HG02763 (cell line): Measurements from ENCODE around the gene OARD1.
A peak's percentile ranks its signal among the peaks of the same experiment; 100 is the strongest.
"Not testable (repeated sequence)": the region's sequence is repeated elsewhere in the genome, so short reads cannot be mapped to it uniquely, and the experiment has no call there.

Source experiments
- ATAC-seq: cut with Tn5 transposase; IDR thresholded peaks from one replicate; pipeline ENCODE4 v1.9.1; 2021; ENCODE audit warnings: mild to moderate bottlenecking, moderate library complexity; ENCODE audit not compliant: unreplicated experiment

The OARD1 gene, protein sequence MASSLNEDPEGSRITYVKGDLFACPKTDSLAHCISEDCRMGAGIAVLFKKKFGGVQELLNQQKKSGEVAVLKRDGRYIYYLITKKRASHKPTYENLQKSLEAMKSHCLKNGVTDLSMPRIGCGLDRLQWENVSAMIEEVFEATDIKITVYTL

DNA sequence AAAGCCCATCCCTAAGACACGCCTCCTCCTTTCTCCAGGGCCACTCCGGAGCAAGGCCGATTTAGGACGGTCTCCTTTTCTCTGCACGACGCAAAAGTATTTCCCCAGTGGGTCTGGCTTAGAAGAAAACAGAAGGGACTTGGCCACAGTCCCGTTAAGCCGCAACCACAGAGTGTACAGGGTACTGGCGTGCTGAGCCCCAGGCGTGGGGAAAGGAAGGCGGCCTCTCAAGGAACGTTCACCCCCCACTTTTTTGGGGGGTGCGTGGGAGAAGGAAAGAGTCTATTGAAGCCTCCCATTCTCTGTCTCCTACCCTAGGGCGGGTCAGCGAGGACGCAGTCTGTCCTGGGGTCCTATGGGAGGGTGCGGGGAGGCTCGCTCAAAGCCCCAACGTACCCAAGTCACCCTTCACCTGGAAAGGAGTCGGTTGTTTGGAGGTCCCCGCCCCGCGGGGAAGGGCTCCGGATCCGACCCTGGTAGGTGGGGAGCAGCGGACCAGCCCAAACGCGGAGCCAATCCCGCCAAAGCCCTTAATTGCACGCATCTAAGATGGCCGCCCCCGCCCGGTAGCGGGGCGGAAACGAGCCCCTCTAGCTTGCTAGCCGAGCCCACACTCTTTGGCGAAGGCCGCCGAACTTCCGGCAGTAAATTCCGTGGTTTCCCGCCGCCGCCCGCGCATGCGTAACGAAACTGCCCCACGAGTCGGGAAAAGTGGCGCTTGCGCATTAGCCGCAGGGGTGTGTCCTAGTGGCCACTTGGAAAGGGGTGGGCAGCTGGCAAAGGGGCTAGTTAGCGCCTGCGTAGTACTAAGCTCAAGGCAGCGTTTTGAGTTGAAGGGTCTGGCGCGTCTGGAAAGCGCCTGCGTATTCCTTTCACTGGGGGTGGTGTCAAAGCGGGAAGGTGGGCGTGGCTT lies at the start of gene OARD1:
Gene OARD1 (minus strand): TSS at position 434 of the 913 bp plus-strand sequence. CDS start 722 bp downstream, outside the sequence.
- ATAC-seq = peak; percentile 55

GRCh38 chr6:41120058-41120457 lies 47.9 kb upstream of the OARD1 start:
- no peak for ATAC-seq

- no peak for ATAC-seq
Measured at GRCh38 chr6:41119508-41119907, 47.4 kb upstream of the OARD1 start.

- not testable (repeated sequence) for ATAC-seq
Measured at GRCh38 chr6:41115027-41115426, 42.9 kb upstream of the OARD1 start.

GRCh38 chr6:41111017-41111416 lies 38.9 kb upstream of the OARD1 start:
- no peak for ATAC-seq

DNA sequence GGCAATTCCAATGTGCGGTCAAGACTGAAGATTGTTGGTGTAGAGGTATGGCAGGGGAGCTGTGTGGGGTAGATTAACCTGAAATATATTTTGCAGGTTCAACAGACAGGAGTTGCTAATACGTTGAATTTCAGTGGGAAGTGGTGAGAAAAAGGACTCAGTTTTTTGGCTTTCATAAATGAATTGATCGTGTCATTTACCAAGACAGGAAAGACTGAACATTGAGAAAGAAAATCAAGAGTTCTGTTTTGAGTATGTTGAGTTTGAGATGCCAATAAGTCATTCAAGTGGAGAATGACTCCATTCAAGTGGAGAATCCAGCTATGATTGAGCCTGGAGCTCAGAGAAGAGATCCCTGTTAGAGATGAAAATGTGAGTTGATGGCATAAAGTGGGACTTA lies 31.7 kb upstream of the OARD1 start:
- no peak for ATAC-seq

DNA sequence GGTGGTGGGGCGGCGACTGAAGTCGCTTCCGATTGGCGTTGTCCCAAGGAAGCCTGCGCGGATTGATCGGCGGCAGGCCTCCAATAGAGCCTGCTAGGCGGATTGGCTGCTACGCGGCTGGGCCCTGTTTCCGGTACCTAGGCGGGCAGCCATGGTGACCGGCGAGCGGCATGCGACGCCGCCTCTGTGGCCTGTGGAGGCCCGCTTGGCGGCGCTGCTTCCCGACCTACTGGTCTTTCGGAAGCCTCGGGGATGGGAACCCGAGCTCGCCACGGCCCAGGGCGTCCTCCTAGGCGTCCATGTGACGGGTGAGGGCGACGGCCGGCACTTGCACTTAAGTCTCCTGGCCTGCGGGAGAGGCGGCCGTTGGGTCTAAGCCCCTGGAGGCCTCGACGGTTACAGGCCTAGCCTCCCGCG lies 28.7 kb upstream of the OARD1 start:
- no peak for ATAC-seq

GRCh38 chr6:41098366-41098765 lies 26.2 kb upstream of the OARD1 start:
- no peak for ATAC-seq

DNA sequence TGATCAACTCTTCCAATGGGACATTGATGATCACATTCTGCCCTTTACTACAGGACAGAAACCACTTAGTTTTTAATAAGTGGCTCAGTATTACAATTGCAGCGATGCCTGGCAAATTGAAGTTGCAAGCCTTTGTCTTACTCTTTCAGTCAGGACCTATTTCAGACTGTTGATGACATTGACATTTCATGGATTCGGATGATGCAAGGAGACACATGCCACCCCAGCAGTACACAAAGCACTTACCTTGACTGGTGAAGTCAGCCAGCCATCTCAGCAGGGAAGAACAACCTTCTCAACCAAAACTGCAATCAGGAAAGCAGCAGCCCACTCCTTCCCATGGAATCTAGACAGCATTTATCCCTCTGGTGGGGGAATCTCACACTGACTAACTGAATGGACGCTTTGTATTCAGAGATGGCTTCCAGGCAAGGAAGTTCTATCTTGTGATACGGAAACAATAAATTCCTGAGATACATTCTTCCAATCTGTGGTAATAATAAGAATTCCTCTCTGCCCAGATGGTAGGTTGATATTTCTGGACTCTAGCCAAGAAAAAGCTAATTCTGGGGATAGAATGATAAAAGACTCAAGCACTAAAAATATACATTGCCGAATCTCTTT lies 25.4 kb upstream of the OARD1 start:
- ATAC-seq = no peak

DNA sequence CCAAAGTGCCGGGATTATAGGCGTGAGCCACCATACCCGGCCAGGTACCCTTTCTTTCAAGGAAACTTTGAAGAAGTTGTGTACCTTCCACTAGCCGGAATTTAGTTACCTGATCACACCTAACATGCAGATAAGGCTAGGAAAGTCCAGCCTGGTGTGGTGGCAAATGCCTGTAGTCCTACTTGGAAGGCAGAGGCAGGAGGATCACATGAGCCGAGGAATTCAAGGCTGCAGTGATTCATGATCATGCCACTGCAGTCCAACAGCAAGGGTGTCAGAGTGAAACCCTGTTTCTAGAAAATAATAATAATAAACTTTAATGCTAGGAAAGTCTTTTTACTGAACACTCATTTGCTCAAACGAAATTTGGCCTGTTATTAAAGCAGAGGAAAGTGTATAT lies 21.6 kb upstream of the OARD1 start:
- ATAC-seq = no peak

- ATAC-seq = no peak
Measured at GRCh38 chr6:41092421-41093140, 20.4 kb upstream of the OARD1 start.

- no peak for ATAC-seq
Measured at GRCh38 chr6:41090841-41091761, 18.9 kb upstream of the OARD1 start.

DNA sequence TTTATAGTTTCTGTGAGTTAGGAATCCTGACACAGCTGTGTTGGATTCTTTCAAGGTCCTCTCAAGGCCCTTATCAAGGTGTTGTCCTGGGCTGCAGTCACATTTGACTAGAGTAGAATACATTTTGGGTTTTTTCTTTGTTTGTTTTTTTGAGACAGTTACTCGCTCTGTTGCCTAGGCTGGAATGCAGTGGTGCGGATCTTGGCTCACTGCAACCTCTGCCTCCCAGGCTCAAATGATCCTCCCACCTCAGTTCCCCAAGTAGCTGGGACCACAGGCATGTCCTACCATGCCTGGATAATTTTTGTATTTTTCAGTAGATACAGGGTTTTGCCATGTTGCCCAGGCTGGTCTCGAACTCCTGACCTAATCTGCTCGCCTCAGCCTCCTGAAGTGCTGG lies 16.3 kb upstream of the OARD1 start:
- no peak for ATAC-seq

- ATAC-seq = no peak
Measured at GRCh38 chr6:41085182-41085581, 13.0 kb upstream of the OARD1 start.

DNA sequence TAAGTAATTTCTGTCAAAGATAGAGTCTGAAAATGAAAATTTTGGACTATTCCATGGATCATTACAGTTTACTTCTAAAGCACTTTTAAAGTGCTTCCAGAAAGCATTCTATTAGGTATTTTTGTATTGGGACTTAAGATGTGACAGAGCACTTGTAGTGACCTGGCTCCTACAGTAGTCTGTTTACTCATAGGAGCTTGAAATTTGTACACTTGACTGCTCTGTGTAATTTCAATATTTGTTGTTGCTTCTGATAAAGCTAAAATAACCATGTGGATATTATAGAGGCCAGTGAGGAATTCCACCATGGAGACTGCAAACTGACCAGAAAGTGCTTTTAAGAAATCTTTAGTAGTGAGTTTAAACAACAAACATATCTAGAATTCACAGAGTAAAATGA lies 10.9 kb upstream of the OARD1 start:
- ATAC-seq = no peak

- no peak for ATAC-seq
Measured at GRCh38 chr6:41080621-41081020, 8.5 kb upstream of the OARD1 start.

GRCh38 chr6:41079080-41079479 lies 6.9 kb upstream of the OARD1 start:
- ATAC-seq = no peak

DNA sequence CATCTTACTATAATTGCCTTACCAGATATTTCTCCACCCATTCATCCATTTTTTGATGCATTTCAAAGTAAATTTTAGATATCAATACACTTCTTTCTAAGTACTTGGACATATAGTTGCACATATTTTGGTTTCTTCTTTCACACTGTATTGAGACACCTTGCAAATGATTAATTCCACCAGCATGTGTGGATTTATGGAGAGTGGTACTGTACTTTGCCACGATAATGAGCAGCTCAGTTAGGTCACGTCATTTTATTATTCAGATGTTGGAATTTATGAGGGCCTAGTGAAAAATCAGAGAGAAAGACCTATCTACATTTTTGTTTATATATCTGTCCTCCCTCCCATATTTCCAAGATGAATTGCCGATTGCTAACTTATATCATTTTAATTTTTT lies 5.9 kb upstream of the OARD1 start:
- no peak for ATAC-seq

GRCh38 chr6:41077536-41077935 lies 5.4 kb upstream of the OARD1 start:
- no peak for ATAC-seq
